Body of pancreas (tissue), 4 donors: ENCODE measurements around the gene SMG1.

ENCODE experiments used
- CTCF ChIP-seq, 7 experiments: fragments of 450-650 bp in 4 of 7; fragments of 200-600 bp in 3 of 7; sonication (generic) in 3 of 7; IDR thresholded peaks; one replicate each; pipeline ENCODE4 v1.5.1; 2016 to 2019; ENCODE audit warnings: antibody characterized with exemption in 7 of 7
- POLR2A ChIP-seq, 3 donors: fragments of 450-650 bp; IDR thresholded peaks; one replicate each; pipeline ENCODE4 v1.6.1; 2016; ENCODE audit warnings: antibody characterized with exemption in 3 of 3, mild to moderate bottlenecking in 2 of 3

- TF ChIP-seq CTCF (IDR thresholded peaks at IDR 0.05) (no peak), POLR2A (IDR thresholded peaks at IDR 0.05) (no peak)
Observed at GRCh38 chr16:18852647-18853046, 73.6 kb downstream of the SMG1 start.
